Ecto neural progenitor cell (in vitro differentiated cells): Measurements from ENCODE around the gene RPL35.

Source experiments
- DNase-seq: peaks from one replicate; pipeline ENCODE4 v3.0.0-alpha.2; 2018; ENCODE audit warnings: low spot score

The RPL35 gene

DNA sequence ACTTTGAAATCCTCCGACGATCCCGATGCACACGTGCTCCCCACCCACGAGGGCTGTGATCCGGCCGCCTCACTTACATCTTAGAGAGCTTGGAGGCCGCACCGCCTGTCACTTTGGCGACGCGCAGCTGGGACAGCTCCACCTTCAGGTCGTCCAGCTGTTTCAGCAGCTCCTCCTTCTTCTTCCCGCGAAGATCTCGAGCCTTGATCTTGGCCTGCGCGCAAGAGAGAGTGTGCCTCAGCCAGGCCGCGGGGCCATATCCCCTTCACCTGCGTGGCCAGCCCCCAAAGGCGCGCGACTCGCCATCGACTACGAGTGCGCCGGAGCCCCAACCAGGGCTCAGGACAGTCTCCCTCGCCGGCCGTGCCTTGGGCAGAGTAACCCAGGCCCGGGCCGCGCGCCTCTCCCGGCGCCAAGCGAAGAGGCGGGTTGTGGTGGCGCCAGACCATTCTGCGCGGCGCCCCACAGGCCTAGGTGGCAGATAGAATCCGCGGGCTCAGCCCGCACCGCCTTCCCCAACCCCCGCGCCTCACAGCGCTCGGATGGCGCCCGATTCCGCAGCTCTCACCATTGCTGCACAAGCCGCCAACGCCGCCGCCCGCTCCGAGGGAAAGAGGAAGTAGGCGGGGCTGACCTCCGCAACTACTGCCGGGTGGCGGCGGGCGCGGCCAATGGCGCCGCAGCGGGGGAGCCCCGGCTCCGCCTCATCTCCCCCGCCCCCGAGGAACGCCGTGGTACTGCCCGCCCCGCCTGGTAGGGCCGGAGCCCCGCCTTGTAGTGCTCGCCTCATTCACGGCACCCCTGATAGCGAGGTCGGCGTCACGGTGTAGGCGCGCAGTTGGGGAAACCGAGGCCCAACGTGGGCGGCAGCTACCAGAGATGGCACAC, at the start of gene RPL35, which contains the start of gene ARPC5L:
RPL35 (minus strand) TSS at position 616 of the 888 bp plus-strand sequence; CDS start at position 571, 45 bp downstream.
ARPC5L (plus strand) TSS at position 789 of the 888 bp plus-strand sequence. CDS start 7,161 bp downstream, outside the sequence.
- DNase-seq, result peak; percentile 95

DNA sequence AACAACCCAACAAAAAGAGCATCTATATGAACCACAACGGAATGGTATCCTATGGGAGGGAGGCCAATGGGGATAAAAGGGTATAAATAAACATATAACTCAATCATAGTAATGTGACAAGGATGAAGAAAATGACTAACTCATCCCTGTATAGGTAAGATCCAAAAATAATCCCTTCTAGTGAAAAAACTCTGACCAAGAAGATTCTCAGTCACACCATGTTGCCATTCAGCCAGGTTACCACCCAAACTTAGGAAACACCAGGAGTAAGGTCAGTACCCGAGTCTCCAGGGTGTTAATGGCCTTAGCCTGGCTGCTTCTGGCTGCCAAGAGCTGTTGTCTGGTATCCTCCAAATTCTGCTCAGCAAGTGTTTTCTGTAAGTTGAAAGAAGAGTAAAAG, 46.3 kb upstream of the RPL35 start:
- no peak for DNase-seq

DNA sequence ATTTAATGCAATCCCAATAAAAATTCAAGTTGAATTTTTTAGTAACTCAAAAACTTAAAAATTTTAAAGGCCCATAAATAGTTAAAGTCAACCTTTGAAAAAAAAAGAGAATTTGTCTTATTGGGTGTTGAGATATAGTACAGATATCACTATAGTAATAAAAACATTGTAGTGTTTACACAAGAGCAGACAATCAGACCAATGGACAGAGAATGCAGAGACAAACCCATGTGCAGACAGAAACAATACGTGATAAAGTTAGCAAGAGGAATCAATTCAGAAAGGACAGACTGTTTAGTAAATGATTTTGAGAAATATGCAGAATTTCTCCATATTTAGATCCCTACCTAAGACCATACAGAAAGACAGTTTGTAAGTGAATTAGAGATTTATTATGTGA, 45.2 kb upstream of the RPL35 start:
- no peak for DNase-seq

DNA sequence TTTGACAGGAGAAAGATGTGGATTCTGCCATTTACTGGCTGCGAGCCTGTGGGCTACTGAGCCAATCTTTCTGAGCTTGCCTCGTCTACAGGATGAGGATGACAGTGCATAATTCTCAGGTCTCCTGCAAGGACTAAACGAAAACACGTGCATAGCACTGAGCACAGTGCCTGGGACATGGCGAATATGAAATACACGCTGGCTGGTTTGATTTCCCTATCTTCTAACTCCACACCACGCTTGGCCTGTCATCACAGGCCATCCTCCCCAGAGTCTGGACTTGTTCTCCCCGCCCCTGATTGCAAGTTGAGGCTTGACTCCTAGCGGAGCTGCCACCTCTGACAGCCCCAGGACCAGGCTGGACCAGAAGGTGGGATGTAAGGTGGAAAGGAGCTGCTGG, 38.1 kb upstream of the RPL35 start:
- no peak for DNase-seq

DNA sequence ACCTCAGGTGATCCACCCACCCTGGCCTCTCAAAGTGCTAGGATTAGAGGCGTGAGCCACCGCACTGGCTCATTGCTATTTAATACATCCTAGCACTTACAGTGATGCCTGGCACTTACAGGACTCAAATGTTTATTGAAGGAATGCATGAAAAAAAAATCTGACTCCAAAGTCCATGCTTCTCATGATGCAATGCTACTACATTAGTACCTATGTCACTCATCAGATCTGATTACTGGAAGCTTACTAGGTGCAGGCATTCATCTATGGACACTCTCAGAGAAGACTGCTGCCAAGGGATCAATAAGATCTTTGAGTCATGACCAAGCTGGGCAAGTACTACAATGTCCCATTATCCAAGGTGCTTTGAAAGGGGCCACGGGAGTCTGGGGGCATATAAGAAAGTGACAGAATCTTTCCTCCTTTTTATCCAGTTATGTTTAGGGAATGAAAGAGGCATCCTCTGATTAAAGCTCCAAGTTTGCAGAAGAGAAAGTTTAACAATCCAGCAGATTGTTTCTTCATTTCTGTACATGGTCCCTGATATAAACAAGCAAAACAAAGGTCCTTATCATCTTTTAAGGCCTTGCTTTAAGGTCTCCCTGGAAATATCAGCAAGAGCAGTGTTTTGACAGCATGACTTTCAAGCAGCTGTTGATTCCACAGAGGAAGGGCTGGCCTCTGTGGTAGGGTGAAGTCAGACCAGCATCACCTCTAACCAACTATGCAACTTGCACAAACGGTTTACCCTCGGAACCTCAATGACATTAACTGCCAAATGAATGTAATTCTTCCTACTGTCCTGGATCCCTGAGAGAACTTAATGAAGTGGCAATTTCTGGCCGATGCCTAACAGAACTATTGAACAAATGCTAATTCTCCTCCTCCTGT, 36.1 kb upstream of the RPL35 start:
- DNase-seq, result no peak

DNA sequence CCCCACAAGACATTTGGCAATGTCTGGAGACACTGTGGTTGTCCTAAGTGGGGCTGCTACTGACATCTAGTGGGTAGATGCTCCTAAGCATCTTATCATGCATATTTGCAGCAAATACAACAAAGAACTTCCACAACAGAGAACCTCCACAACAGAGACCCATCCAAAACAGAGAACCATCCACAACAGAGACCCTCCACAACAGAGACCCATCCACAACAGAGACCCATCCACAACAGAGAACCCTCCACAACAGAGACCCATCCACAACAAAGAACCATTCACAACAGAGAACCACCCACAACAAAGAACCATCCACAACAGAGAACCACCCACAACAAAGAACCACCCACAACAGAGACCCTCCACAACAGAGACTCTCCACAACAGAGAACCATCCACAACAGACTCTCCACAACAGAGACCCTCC, 33.0 kb upstream of the RPL35 start:
- DNase-seq, result no peak

DNA sequence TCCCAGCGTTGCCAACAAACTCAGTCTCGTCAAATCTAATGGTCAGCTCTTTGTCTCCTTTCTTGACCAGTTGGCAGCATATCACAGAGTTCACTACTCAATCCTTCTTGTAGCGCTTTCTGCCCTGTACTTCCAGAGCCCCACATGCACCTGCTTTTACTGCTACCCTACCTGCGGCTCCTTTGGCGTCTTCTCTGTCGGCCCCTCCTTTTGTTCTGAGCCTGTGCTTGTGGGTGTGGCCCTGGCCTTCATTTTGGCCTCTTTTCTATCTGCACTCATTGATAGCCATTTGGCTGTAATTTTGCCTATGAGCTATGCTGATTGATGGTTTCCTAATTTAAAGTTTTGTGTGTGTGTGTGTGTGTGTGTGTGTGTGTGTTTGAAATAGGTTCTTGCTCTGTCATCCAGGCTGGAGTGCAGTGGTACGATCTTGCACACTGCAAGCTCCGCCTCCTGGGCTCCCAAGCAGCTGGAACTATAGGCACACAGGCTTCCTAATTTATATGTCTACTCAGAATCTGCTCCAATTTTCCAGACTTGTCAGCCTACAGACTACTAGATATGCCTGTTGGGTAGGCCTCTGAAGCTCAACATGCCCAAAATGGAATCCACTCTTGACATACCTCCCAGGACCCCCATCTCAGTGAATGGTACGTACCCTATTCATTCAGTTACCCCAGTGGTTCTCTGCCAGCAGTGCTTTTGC, 32.4 kb upstream of the RPL35 start:
- DNase-seq, result no peak

DNA sequence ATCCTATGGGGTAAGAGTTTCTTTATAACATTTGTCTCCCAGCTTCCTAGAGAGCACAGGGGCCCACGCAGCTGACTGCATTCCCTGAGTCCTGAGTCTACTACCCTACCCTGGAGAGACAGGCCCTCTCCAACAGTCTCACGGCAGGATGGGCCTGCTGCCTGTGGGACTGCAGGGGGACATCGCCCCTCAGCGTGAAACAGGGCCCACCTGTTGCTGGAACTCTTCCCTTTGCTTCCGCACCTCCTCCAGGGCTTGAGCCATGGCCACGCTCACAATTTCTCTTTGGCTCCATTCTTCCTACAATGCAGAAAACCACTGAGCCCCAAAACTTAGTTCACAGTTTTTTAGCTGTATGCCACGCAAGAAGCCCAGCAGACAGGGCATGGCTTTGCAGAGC, 28.4 kb upstream of the RPL35 start:
- no peak for DNase-seq

DNA sequence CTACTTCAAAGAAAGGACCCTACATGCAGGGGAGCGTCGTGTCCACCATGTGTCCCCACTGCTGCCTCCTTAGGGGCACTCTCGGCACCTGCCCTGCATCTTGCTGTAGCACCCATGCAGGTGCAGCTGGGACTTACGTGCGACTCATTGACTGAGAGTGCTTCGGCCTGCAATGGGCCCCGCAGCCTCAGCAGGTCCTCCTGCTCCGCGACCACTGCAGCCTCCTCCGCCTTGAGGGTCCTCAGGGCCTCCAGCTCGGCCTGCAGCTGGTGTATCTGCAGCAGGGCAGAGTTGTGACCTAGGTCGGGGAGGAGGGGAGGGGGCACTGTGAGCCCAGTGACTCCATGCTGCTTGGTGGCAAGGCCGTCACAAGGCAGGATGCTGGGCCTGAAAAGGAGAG, 27.2 kb upstream of the RPL35 start:
- no peak for DNase-seq

DNA sequence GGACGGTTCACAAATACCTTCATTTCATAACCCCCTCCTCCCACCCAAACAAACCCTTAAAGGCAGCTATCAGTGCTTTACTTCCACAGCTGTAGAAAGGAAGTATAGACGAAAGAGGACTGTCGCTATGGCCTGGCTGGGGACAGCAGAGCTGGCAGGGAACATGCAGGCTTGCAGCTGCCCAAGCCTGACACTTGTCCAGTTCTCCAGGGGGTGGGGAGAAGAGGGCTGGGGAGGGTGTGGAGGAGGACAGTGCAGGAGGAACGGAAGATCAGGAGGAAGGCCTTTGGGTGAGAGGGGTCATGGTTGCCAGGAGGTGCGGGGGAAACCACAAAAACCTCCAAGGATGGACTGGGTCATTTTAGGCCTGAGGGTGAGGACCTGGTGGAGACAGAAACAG, 26.1 kb upstream of the RPL35 start:
- DNase-seq, result no peak

DNA sequence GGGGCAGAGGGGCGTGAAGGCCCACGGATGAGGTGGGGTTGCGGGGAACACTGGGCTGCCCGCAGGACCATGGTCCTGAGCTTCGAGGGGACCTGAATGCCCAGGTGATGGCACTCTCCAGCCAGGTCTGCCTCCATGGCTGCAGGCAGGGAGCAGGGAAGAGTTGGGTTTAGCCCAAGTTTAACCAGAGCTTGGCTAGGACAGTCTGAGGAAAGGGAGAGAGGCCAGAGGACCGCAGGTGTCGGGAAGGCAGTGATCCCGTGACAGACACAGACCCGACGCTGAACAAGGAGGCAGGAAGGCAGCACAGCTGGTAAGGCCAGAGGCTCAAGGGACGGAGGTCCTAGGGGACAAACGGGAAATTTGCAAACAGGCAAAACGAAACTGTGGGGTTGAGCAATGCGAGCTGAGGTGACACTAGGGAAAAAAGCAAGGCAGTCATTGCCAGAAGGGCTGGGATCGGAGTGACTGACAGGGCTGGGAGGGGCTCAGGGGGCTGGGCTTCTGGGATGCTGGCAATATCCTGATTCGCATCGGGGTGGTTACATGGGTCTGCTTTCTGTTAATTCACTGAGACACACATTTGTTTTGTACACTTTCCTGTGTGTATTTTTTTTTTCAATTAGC, 25.2 kb upstream of the RPL35 start:
- no peak for DNase-seq

DNA sequence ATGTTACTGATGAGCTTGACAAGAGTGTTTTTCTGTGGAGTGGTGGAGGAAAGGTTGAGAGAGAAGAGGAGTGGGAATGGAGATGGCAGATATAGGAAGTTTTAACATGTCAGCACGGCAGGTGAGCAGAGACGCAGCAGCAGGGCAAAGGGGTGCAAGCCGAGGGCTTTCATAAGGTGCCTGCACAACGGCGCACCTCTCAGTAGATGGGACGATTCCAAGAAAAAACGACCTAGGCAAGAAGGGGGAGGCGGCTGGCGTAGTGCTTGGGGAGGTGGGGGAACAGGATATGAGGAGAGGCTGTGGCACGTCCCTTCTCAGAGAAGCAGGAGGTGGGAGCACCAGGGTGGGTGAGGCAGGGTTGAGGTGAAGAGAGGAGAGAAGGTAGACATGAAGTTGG, 24.7 kb upstream of the RPL35 start:
- no peak for DNase-seq

DNA sequence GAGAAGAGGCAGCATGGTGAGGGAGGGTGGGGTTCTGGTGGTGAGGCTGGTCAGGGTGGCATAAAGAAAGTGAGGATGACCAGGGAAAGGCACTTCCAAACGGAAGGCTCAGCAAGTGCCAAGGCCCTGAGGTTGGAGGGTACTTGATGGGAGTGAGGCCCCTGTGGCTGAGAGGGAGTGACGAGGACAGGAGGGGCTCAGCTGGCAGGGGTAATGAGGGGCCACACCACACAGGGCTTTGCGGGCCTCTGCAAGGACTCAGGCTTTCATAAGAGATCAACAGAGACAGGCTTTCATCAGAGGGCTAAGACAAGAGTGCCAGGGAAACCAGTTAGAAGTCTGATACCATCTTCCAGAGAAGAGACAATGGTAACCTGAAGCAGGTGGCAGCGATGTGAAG, 23.8 kb upstream of the RPL35 start:
- DNase-seq, result no peak

DNA sequence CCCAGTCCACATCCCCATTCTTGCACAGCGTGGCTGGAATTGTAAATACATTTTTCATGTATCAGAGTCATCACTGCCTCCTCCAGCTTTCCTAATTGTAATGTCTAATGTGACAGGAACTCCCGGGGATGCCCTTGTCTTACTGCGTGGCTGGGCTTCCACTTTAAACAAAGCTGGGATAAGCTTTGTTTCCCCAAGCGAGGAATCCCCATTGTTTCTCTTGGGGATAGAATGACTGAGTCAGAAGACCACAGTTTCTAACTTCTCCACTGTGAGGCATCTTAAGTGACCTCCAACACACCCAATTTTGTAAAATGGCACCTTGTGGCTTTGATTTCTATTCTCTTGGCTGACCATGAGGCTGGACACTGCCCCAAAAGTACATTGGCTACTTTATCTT, 22.6 kb upstream of the RPL35 start:
- DNase-seq, result no peak

DNA sequence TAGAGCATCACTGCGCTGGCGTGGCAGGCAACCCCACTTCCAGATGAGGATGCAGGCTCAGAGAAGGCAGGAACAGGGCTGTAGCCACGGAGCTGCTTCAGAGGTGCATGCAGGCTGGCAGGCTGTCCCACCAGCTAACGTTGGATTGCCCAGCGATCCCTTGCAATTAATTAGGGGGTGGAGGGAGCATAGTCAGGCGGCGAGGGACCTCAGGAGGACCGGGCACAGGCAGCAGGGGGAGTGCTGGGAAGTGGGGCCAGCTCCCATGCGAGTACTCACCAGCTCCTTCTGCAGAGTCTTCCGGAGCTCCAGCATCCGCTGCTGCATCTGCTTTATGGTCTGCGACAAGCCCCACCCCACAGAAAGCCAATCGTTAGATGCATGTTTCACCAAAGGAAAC, 20.5 kb upstream of the RPL35 start:
- DNase-seq, result no peak

DNA sequence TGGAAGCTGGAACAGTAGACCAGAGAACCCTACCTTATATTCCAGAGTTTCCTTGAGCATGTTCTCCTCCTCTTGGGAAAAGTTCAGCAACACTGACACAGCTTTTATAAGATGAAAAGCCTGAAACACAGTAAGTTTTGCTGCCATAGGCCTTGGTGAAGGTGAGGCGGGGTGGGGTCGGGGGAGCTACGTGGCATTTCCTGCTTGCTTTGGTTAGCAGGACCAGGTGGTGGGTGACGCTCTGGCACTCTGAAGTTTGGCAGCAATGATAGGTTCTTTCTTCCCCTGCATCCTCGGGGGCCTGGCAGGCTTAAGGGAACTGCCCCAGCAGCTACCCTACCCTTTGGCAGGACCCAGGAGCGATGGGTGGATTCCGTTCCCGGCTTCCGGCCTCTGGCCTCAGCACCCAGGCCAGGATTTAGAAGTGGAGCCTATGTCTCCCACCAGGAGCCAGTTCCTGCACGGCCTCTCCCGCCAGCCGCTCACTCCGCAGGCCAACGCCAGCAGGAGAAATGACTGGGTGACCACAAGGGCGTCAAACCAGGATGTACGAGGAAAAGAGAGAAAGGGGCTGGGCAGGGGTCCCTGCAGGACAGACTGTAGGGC, 19.5 kb upstream of the RPL35 start:
- DNase-seq, result no peak

DNA sequence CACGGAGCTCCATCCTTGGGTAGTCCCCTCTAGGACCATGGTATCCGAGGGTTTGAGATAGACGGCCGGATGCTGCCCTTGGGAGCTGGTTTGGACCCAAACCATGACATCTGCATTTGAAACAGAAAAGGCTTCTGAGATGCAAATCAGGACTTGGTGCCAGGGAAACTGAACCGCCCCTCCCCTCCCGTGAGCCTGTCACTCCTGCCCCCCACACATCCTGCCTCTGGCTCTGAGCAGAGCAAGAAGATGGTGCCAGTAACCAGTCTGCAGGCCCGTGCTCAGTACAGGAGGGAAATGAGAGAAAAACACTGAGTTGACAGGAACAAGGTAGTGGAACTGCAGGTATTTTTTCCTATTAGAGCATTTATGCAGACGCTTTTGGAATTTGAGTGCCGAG, 18.7 kb upstream of the RPL35 start:
- no peak for DNase-seq

DNA sequence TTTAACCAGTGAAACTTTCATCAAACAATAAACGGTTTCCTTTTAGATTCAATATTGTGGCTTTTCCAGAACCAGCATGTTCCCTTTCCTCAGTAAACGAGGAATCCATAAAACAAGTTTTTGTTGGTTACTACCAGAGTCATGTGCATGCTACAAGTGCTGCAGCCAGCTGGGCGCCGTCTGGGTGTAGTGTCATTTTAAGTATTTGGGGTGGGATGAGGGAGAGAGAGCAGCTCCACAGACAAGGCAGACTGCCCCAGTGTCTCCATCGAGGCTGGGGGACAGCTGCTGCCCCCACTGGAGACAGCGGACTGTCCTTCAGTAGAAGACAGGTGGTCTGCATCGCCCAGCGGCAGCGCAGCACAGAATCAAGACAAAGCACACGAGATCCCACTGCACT, 17.5 kb upstream of the RPL35 start:
- DNase-seq, result no peak

DNA sequence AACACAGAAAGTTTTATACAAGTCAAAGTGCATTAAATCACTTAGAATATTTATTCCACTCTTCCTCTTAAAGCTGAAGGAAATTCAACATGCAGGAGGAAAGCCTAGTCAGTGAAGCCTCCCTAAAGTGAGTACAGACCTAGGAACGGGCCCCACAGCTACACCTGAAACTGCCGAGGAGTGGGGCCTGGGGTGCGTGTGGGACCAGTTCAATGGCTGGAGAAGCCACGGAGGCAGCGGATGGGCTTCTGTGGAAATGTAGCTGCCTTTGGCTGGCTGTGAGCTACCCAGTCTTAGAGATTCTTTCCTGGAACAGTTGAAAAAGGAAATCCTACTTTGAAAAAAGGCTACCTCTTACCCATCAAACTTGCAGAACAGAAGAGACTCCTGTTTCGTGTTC, 16.8 kb upstream of the RPL35 start:
- no peak for DNase-seq

DNA sequence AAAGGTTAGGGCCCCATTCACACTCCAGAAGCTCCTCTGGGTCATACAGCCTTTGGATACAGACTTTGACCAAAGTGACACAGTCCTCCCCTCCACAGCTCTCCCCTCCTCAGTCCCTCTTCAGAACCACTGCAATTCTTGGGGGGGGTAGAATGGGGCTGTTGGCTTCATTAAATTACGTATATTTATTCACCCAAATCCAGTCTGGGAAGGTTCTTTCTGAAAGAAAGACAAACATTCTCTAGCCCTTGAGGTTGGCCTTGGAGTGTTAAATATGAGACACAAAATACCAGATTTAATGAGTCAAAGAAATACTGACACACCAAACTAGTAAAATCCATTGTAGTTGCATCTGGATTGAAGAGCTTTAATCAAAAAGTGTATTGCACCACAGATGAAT, 16.3 kb upstream of the RPL35 start:
- DNase-seq, result no peak

DNA sequence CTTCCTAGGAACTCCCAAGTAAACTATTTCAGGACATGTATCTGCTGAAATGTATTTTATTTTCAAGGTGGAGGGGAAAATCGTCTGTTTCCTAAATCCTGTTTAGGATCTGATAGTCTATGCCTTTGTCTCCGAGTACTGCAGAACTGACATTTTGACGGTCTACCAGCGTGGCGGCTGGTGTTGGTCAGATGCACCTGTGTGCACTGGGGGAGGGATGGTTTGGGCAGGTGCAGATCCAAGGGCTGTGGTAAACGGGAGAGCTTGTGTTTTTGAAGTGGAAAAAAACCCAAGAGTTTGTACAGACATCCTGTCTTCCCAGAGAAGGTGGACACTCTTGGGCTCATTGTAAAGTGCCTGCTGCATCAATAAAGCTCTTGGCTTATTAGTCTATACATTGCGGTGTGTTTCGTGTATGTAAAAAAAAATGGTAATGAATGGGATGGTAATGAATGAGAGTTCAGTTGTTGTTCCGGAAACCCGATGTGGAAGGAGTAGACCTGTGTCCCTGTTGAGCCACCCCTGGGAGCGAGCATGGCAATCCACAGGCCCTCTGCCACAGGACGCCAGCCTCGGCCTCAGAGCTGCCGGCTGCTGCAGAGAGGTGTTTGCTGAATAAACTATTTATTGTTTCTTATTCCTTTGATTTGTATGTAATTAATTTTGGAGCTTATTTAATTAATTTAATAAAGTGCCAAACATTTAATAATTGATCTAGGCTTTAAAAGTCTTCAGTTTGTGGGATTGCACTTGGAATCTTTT, 15.4 kb upstream of the RPL35 start:
- no peak for DNase-seq
